Right lobe of liver (tissue), 6 donors: ENCODE data around the gene TNXB. TPM values are rescaled to one million over a fixed set of nuclear protein-coding genes. Genes with fewer than 3 reads are reported as not detected.
A peak's percentile ranks its signal among the peaks of the same experiment; 100 is the strongest.
"Not testable (repeated sequence)": the region's sequence is repeated elsewhere in the genome, so short reads cannot be mapped to it uniquely, and the experiment has no call there.

Experiments used
- ATAC-seq, 4 donors: fragments of 200-7000 bp; cut with Tn5 transposase; one replicate each; pipeline ENCODE4 v1.9.1; 2020; ENCODE audit warnings: mild to moderate bottlenecking in 4 of 4, moderate library complexity in 4 of 4
- DNase-seq, 3 donors: peaks; one replicate each; pipeline ENCODE4 v3.0.0-alpha.2; 2020
- H3K27ac ChIP-seq, 3 donors: fragments of 200-600 bp; one replicate each; pipeline ENCODE4 v1.8.0; 2022
- H3K27me3 ChIP-seq, 2 donors: fragments of 200-600 bp; one replicate each; pipeline ENCODE4 v1.8.0; 2022
- H3K36me3 ChIP-seq, 4 donors: fragments of 200-600 bp; sonication (generic) in 1 of 4; one replicate each; pipeline versions ENCODE4 v1.5.1 to v1.8.0; 2017 to 2022; ENCODE audit warnings: control low read depth in 1 of 4
- H3K4me1 ChIP-seq, 4 donors: fragments of 200-600 bp; sonication (generic) in 1 of 4; one replicate each; pipeline versions ENCODE4 v1.5.1 to v1.8.0; 2017 to 2022; ENCODE audit warnings: control low read depth in 1 of 4
- H3K4me3 ChIP-seq, 3 donors: fragments of 200-600 bp; one replicate each; pipeline ENCODE4 v1.8.0; 2022
- H3K9me3 ChIP-seq, 4 donors: fragments of 200-600 bp; sonication (generic) in 1 of 4; one replicate each; pipeline versions ENCODE4 v1.5.1 to v1.8.0; 2017 to 2022; ENCODE audit warnings: control low read depth in 1 of 4
- CTCF ChIP-seq, 4 donors: fragments of 200-600 bp in 3 of 4; fragments of 450-650 bp in 1 of 4; IDR thresholded peaks; one replicate each; pipeline versions ENCODE4 v1.5.1 to v1.8.0; 2016 to 2022; ENCODE audit warnings: antibody characterized with exemption in 4 of 4, mild to moderate bottlenecking in 2 of 4
- POLR2A ChIP-seq: fragments of 450-650 bp; IDR thresholded peaks from one replicate; pipeline ENCODE4 v1.6.1; 2017; ENCODE audit warnings: antibody characterized with exemption, mild to moderate bottlenecking
- WGBS: methylation state at CpG from one replicate; pipeline ENCODE4 v1.1.6; 2018; ENCODE audit warnings: low coverage, low lambda C conversion rate; ENCODE audit not compliant: insufficient coverage; ENCODE audit errors: missing lambda C conversion rate; 5-methylcytosine and 5-hydroxymethylcytosine counted together
- intact Hi-C, 2 donors: fragments of 100-400 bp; cut with DNase I; formaldehyde crosslinking; loops; one replicate each; pipeline versions ENCODE4 v1.11.2 to v1.14.1; 2022
- total RNA-seq, 6 experiments: library from RNA; depleted of rRNA in 2 of 6; stranded (reverse); fragments of >200 nt in 2 of 6; fragmentation: NEBNext Ultra II Directional in 3 of 6; extraction: Animal tissue kit (Norgen Biotek cat#: 25700) in 3 of 6; gene quantifications; one replicate each; pipeline versions ENCODE4 v1.1.0 to v1.2.4, GENCODE V29; 2016 to 2023
- donor health status: DM: no; HTN: yes; CAD: no.
- donor health status: DM: no; HTN: no; CAD: no.
- donor health status: DM: no; HTN: no; CAD: no.
- donor health status: DM: no; HTN: yes; CAD: no.
- donor health status: DM: no; HTN: yes; CAD: no.

The TNXB gene
- total RNA-seq, 6 experiments from 2014 or later: 7.2 to 28.3 (median 10.3) TPM

GRCh38 chr6:32056254-32056653 is 52.9 kb downstream of the TNXB start:
- no peak for TF ChIP-seq CTCF (IDR thresholded peaks at IDR 0.05)
- no peak for TF ChIP-seq POLR2A
- H3K4me1 ChIP-seq: no peaks in the 10 kb centered on the region
- no peak for DNase-seq
- no CpG with 5 or more reads among the region's 7 CpGs for WGBS
- H3K36me3 ChIP-seq: no peaks in the 10 kb centered on the region
- H3K4me3 ChIP-seq: no peak overlapping the region
- H3K9me3 ChIP-seq: no peaks in the 10 kb centered on the region
- no peak for ATAC-seq
- H3K27ac ChIP-seq: no peak overlapping the region
- intact Hi-C loops: no loop called here
- no peaks in the 10 kb centered on the region for H3K27me3 ChIP-seq

- 90% methylated on average over 20 of the region's 21 CpGs for WGBS
- H3K4me3 ChIP-seq, DNase-seq, H3K9me3 ChIP-seq, H3K36me3 ChIP-seq, H3K27ac ChIP-seq, H3K4me1 ChIP-seq, H3K27me3 ChIP-seq, intact Hi-C loops, ATAC-seq: not testable (repeated sequence)
Measured at GRCh38 chr6:32055756-32056155, 53.4 kb downstream of the TNXB start.

- H3K4me1 ChIP-seq, H3K4me3 ChIP-seq, H3K27me3 ChIP-seq, H3K9me3 ChIP-seq, H3K27ac ChIP-seq, H3K36me3 ChIP-seq, DNase-seq, ATAC-seq, intact Hi-C loops: not testable (repeated sequence)
- 76% methylated on average over 3 of the region's 13 CpGs for WGBS
Measured at GRCh38 chr6:32053314-32053713, 55.8 kb downstream of the TNXB start.

- ATAC-seq, H3K4me3 ChIP-seq, H3K27me3 ChIP-seq, DNase-seq, intact Hi-C loops, H3K27ac ChIP-seq, H3K36me3 ChIP-seq, H3K9me3 ChIP-seq, H3K4me1 ChIP-seq: not testable (repeated sequence)
- 69% methylated on average over 5 of the region's 20 CpGs for WGBS
Measured at GRCh38 chr6:32052626-32053025, 56.5 kb downstream of the TNXB start.

- H3K36me3 ChIP-seq: no peaks in the 10 kb centered on the region
- H3K4me3 ChIP-seq: no peak overlapping the region
- H3K27me3 ChIP-seq: no peaks in the 10 kb centered on the region
- ATAC-seq (no peak), DNase-seq (no peak)
- no peaks in the 10 kb centered on the region for H3K9me3 ChIP-seq
- H3K4me1 ChIP-seq: peaks cover 0 to 9% (median 0%) of the 10 kb centered on the region in 4 donors
- TF ChIP-seq CTCF (IDR thresholded peaks at IDR 0.05) (no peak), POLR2A (no peak)
- intact Hi-C loops: no loop called here
- no peak overlapping the region for H3K27ac ChIP-seq
- 63% methylated on average over 5 of the region's 5 CpGs for WGBS
Measured at GRCh38 chr6:32050562-32050961, 58.6 kb downstream of the TNXB start.

GRCh38 chr6:32049736-32050135 is 59.4 kb downstream of the TNXB start:
- H3K27me3 ChIP-seq, H3K9me3 ChIP-seq, H3K4me1 ChIP-seq, H3K36me3 ChIP-seq, ATAC-seq, intact Hi-C loops, H3K4me3 ChIP-seq, H3K27ac ChIP-seq: not testable (repeated sequence)
- no CpG with 5 or more reads among the region's 11 CpGs for WGBS
- peak in 1 of 3 donors; percentile 44 for DNase-seq

GRCh38 chr6:32049149-32049548 is 60.0 kb downstream of the TNXB start:
- 93% methylated on average over 5 of the region's 21 CpGs for WGBS
- DNase-seq, H3K4me3 ChIP-seq, H3K4me1 ChIP-seq, intact Hi-C loops, ATAC-seq, H3K27ac ChIP-seq, H3K27me3 ChIP-seq, H3K9me3 ChIP-seq, H3K36me3 ChIP-seq: not testable (repeated sequence)
